Testis (tissue), 2 donors: Measurements from ENCODE around the gene LIMA1.

Experiments
- CTCF ChIP-seq, 3 experiments: fragments of 450-650 bp in 2 of 3; fragments of 200-600 bp in 1 of 3; sonication (generic) in 1 of 3; IDR thresholded peaks; one replicate each; pipeline ENCODE4 v1.5.1; 2016 to 2019; ENCODE audit warnings: antibody characterized with exemption in 3 of 3, mild to moderate bottlenecking in 2 of 3, moderate library complexity in 1 of 3
- POLR2A ChIP-seq: fragments of 450-650 bp; IDR thresholded peaks from one replicate; pipeline ENCODE4 v1.6.1; 2017; ENCODE audit warnings: antibody characterized with exemption, mild to moderate bottlenecking, moderate library complexity

GRCh38 chr12:50251619-50252252 lies 31.6 kb downstream of the LIMA1 start:
- TF ChIP-seq CTCF (IDR thresholded peaks at IDR 0.05) (no peak), POLR2A (no peak)
